GM19395 (cell line): ENCODE data around the gene TAB2.
"Not testable (repeated sequence)": the region's sequence is repeated elsewhere in the genome, so short reads cannot be mapped to it uniquely, and the experiment has no call there.

Experiments
- ATAC-seq: cut with Tn5 transposase; IDR thresholded peaks from one replicate; pipeline ENCODE4 v1.9.1; 2021; ENCODE audit warnings: mild to moderate bottlenecking, moderate library complexity; ENCODE audit not compliant: unreplicated experiment

The TAB2 gene

DNA sequence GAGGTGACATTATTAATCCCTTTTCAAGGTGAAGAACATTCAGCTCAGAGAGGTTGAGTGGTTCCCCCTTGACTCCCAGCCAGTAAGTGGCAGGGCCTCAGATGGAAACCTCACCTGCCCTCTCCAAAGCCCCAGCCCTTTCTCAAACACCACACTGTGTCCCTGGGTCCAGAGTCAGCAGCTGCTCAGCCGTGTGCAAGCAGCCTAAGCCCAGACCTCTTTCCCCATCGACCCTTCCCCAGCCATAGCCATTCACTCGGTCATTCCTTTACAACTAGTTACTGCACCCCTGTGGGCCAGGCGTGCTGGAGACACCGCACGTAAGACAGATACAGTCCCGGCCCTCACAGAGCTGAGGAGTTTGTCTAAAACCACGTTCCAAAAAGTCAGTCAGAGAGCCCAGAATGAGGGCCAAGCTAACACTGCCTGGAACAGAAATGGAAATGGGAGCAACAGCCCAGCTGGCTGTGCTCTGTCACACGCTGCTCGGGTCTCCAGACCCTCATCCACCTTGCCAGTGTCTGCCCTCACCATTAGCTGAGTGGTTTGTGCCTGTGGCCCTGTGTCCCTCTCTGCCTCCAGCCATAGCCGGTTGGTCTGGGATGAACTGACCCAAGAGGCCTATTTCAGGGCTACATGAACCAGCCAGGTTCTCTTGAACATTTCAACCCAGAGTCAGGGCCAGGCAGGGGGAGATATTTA, 137.7 kb downstream of the TAB2 start:
- ATAC-seq, result no peak

- ATAC-seq, result no peak
These were observed 139.0 kb downstream of the TAB2 start for GRCh38 chr6:149456311-149457021.

- ATAC-seq, result no peak
These were observed 139.9 kb downstream of the TAB2 start for GRCh38 chr6:149457316-149457884.

- ATAC-seq, result no peak
These were observed 140.7 kb downstream of the TAB2 start for GRCh38 chr6:149458196-149458595.

GRCh38 chr6:149458806-149459205, 141.3 kb downstream of the TAB2 start:
- no peak for ATAC-seq

DNA sequence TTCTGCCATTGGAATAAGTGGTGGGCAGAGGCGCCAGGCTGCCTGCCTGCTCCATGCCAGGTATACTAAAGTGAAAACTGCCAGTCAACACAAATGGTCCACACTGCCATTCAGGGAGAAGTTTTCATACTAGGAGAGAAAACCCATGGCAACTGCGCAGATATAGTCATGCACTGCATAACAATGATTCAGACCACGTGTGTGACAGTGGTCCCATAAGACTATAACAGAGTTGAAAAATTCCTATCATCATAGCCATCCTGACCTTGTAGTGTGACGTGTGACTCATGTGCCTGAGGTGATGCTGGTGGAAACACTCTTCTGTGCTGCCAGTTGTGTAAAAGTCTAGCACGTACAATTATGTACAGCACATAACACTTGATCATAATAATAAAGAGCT, 142.2 kb downstream of the TAB2 start:
- ATAC-seq, result no peak

- ATAC-seq, result not testable (repeated sequence)
These were observed 142.7 kb downstream of the TAB2 start for GRCh38 chr6:149460249-149460648.
